ENCODE results near the gene FSTL5.

- TF ChIP-seq CTCF (IDR thresholded peaks at IDR 0.05; ENCODE audit: low read length) = no peak
- TF ChIP-seq EZH2phosphoT487 (IDR thresholded peaks at IDR 0.05; ENCODE audit: low read length) = no peak
Observed at GRCh38 chr4:161892951-161893350, 270.8 kb downstream of the FSTL5 start.
